ENCODE measurements around the gene VPS35. TPM values are rescaled to one million over a fixed set of nuclear protein-coding genes. Genes with fewer than 3 reads are reported as not detected.

The VPS35 gene
- polyA plus RNA-seq, 2 of the 4 experiments (the other 2 are of a cell fraction) = 82.3 to 85.5 TPM

GRCh38 chr16:46688654-46689364 lies at the start of gene VPS35 (continued):
- 0 out of 2 replicates have a peak, but pooled peaks have one; percentile 12 for TF ChIP-seq KDM1A (IDR thresholded peaks at IDR 0.05; ENCODE audit: low read depth)
- peak; percentile 76 for TF ChIP-seq POLR2A (IDR thresholded peaks at IDR 0.05; ENCODE audit: low read length)
- no peak for TF ChIP-seq TP53 (CRISPR knock-in tag; IDR thresholded peaks at IDR 0.05)
- TF ChIP-seq, protein P1, sequence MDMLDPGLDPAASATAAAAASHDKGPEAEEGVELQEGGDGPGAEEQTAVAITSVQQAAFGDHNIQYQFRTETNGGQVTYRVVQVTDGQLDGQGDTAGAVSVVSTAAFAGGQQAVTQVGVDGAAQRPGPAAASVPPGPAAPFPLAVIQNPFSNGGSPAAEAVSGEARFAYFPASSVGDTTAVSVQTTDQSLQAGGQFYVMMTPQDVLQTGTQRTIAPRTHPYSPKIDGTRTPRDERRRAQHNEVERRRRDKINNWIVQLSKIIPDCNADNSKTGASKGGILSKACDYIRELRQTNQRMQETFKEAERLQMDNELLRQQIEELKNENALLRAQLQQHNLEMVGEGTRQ (IDR thresholded peaks at IDR 0.05) = peak; percentile 93
- 0 out of 2 replicates have a peak, but pooled peaks have one; percentile 42 for TF ChIP-seq TFCP2L1 (CRISPR knock-in tag; IDR thresholded peaks at IDR 0.05)
- no peak for TF ChIP-seq ZFP36 (IDR thresholded peaks at IDR 0.05; ENCODE audit: borderline replicate concordance, partially characterized antibody)
- TF ChIP-seq, protein P2, sequence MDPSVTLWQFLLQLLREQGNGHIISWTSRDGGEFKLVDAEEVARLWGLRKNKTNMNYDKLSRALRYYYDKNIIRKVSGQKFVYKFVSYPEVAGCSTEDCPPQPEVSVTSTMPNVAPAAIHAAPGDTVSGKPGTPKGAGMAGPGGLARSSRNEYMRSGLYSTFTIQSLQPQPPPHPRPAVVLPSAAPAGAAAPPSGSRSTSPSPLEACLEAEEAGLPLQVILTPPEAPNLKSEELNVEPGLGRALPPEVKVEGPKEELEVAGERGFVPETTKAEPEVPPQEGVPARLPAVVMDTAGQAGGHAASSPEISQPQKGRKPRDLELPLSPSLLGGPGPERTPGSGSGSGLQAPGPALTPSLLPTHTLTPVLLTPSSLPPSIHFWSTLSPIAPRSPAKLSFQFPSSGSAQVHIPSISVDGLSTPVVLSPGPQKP (IDR thresholded peaks at IDR 0.05; ENCODE audit: low read depth, low read length) = no peak
- TF ChIP-seq FOSB (CRISPR knock-in tag; IDR thresholded peaks at IDR 0.05) = no peak
- TF ChIP-seq SMC3 (IDR thresholded peaks at IDR 0.05) = no peak
- TF ChIP-seq, protein P3, sequence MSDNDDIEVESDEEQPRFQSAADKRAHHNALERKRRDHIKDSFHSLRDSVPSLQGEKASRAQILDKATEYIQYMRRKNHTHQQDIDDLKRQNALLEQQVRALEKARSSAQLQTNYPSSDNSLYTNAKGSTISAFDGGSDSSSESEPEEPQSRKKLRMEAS (IDR thresholded peaks at IDR 0.05) = peak; percentile 80
- TF ChIP-seq POLR2AphosphoS2 (conservative IDR thresholded peaks at IDR 0.05; ENCODE audit: low read length) = no peak
- TF ChIP-seq HDAC2 (IDR thresholded peaks at IDR 0.05) = 0 out of 2 replicates have a peak, but pooled peaks have one; percentile 43
- no peak for TF ChIP-seq RFX5 (IDR thresholded peaks at IDR 0.05)
- no peak for TF ChIP-seq HEYL (CRISPR knock-in tag; IDR thresholded peaks at IDR 0.05)
- no peak for TF ChIP-seq ZNF302 (CRISPR knock-in tag; IDR thresholded peaks at IDR 0.05)
- no peak; the same call in 1 of the 2 replicates for TF ChIP-seq MYC (IDR thresholded peaks at IDR 0.05; ENCODE audit: borderline replicate concordance, low read length)
- no peak for TF ChIP-seq GATA3 (IDR thresholded peaks at IDR 0.05; ENCODE audit: borderline replicate concordance)
- TF ChIP-seq RCOR1 (IDR thresholded peaks at IDR 0.05; ENCODE audit: low read depth, low read length) = no peak
- TF ChIP-seq ZSCAN20 (CRISPR knock-in tag; IDR thresholded peaks at IDR 0.05) = no peak
- TF ChIP-seq ZC3H11A (IDR thresholded peaks at IDR 0.05) = no peak
- TF ChIP-seq CTCF (IDR thresholded peaks at IDR 0.05) = no peak
- TF ChIP-seq SREBF2 (IDR thresholded peaks at IDR 0.05) = no peak
- no peak for TF ChIP-seq HOXB13 (CRISPR knock-in tag; IDR thresholded peaks at IDR 0.05; ENCODE audit: low read depth)
- no peak for TF ChIP-seq ATOH8 (CRISPR knock-in tag; IDR thresholded peaks at IDR 0.05; ENCODE audit: low read depth)
- no peak for TF ChIP-seq CBX2 (IDR thresholded peaks at IDR 0.05; ENCODE audit: borderline replicate concordance, low read depth)

Measured in A549 (cell line).